GM21576 (cell line): ENCODE data around the gene GNAL.
"Not testable (repeated sequence)": the region's sequence is repeated elsewhere in the genome, so short reads cannot be mapped to it uniquely, and the experiment has no call there.

Source experiments
- ATAC-seq: cut with Tn5 transposase; IDR thresholded peaks from one replicate; pipeline ENCODE4 v1.9.1; 2021; ENCODE audit warnings: mild to moderate bottlenecking, moderate library complexity; ENCODE audit not compliant: unreplicated experiment

The GNAL gene

DNA sequence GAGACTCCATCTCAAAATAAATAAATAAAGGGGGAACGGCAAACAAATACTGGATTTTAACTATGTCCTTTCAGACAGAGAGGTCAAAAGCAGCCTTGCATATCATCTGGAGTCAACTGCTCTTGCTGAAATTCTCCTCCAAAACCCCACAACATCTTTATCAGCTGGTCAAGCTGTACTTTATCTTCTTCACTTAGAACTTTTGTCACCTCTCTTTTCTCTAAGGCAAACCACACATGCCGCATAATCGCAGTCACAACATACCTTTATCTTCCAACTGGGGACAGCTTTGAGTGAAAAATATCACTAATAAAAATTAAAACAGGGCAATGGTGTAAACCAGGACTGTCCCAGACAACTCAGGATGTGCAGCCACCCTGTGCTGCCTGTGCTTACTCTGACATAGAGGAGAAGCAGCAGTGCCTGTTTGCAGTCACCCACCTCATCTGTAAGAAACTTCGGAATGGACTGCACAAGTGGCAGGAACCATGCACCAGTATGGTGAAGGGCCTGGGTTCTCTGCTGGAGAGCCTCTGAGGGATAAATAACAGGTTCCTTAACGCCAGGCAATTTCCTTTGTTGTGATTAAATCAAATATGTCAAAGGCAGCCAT lies 212.9 kb downstream of the GNAL start:
- ATAC-seq = no peak

DNA sequence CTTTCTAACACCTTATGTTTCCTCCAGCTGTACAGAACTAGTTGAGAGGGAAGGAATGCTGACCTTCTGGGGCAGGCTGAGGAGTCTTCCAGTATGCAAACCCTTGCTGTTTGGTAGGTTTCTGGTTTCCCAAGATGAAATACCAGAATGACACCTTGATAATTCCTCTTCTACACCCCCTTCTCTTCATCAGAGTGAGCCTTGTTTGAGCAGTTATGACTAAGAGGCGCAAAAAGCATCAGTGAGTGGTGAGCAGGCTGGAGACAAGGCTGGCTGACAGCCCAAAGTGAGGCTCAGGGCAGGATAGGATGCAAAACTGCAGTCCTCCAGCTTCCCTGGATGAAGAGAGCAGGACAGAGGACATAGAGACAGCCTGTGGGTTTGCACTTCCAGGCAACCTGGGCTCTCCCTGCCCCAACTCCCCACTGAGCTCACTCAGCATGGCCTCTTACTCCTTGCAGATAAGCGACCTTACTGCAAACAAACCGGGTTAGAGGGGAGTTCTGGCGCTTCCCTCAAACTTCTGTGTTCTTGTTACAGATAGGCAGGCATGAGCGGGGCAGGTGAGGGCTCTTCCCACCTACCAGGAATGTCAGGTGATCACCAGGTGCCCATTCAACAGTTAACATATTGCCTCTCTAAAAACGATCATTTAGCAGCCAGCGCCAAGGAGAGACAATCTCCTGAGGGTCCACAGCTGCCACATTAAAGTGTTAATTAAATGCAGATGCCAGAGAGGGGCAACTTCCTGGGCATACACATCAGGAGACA lies 213.6 kb downstream of the GNAL start:
- ATAC-seq = no peak

- ATAC-seq = no peak
These were observed 216.5 kb downstream of the GNAL start for GRCh38 chr18:11905613-11906012.

GRCh38 chr18:11906176-11906575 lies 217.1 kb downstream of the GNAL start:
- ATAC-seq = no peak

DNA sequence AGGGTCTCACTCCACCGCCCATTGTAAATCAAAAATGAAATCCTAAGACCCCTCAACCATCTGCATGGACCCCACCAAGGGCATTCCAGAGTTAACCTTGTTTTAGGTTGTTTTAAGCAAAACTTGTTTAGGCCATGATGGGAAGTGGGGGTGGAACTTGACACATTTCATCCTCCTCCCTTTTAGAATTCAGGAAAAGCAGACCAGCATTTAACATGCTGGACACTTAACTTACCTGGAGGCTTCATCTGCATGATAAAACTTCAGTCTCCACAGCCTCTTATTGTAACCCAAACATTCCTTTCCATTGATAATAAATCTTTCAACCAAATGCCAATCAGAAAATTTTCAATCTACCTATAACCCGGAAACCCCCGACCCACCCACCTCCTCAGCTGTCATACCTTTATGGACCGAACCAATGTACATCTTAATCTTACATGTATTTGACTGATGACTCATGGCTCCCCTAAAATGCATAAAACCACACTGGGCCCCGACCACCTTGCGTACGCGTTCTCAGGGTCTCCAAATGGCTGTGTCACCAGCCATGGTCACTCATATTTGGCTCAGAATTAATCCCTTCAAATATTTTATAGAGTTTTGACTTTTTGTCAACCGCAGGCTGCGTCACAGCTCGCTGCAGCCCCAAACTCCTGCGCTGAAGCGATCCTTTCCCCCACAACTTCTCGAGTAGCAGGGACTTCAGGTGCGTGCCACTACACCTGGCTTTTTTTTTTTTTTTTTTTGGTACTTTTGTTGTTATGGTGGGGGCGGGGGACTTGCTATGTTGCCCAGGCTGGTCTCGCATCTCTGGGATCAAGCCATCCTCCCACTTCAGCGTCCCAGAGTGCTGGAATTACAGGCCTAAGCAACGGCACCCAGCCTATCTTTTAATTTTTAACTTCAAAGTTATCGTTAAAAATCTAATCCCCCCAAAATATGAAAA lies 218.1 kb downstream of the GNAL start:
- ATAC-seq = no peak

GRCh38 chr18:11908182-11909060 lies 219.4 kb downstream of the GNAL start, which contains the start of gene MPPE1:
Gene MPPE1, minus strand, starts transcription at chr18:11908317. Its CDS starts 11,053 bp downstream, at chr18:11897264.
- ATAC-seq = peak; percentile 82

DNA sequence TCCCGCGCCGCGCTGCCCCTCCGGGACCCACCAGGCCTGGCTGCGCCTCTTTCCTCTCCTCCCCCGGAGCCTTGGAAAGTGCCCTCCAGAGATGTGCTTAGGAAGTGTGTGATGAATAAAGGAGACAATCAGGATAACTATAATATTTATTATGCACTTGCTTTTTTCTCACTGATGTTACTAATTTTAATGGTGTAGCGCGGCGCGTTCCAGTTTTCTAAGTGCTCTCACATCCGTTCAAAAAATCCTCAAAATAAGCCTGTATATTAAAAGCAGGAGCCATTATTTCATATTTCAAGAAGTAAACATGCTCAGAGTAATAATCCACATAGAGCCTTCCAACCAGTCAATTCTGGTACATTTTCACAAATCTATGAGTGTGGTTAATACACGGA lies 220.0 kb downstream of the GNAL start:
- ATAC-seq = peak; percentile 29

- ATAC-seq = no peak
These were observed 220.5 kb downstream of the GNAL start for GRCh38 chr18:11909591-11910026.

DNA sequence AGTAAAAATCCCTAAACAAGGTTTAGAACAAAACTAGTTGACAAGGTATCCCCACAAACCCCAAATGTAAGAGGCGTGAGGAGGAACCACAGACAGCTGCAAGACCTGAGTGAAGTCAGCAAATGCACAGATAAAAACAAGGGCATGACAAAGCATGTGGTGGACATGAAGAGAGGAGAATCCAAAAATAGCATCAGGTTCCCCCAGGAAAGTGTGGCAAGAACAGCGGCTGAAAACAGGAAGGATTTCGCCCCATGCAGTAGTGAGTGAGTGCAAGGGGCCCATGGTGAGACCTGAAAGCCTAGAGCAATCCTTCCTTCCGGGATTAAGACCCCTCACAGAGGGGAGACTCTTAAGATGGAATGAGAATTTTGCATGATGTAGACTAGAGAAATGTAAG lies 227.8 kb downstream of the GNAL start:
- not testable (repeated sequence) for ATAC-seq

GRCh38 chr18:11919522-11919921 lies 230.5 kb downstream of the GNAL start:
- not testable (repeated sequence) for ATAC-seq

- ATAC-seq = no peak
These were observed 234.4 kb downstream of the GNAL start for GRCh38 chr18:11923450-11923849.

GRCh38 chr18:11925800-11926481 lies 236.9 kb downstream of the GNAL start:
- ATAC-seq = no peak

- no peak for ATAC-seq
These were observed 238.4 kb downstream of the GNAL start for GRCh38 chr18:11927497-11927896.

DNA sequence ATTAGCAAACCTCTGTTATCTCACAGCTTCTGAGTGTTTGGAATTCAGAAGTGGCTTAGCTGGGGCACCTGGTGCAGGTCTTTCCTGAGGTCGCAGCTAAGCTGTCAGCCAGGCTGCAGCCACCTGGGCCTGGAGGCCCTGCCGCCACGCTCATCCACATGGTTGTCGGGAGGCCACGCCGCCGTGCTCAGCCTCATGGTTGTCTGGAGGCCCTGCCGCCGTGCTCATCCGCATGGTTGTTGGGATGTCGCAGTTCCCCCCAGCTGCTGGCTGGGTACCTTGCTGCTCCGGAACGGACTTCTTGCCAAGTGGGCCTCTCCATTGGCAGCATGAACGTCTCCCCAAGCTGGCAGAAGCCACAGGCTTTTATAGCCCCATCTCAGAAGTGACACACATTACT lies 243.3 kb downstream of the GNAL start:
- ATAC-seq = no peak
